HepG2 (cell line): ENCODE measurements around the gene SPATA12.
"Not testable (repeated sequence)": the region's sequence is repeated elsewhere in the genome, so short reads cannot be mapped to it uniquely, and the experiment has no call there.

Source experiments
- ARHGAP35 ChIP-seq: sonication (generic); formaldehyde crosslinking; IDR thresholded peaks from 2 replicates; pipeline ENCODE4 v1.9.0; 2022; ENCODE audit warnings: mild to moderate bottlenecking, inconsistent platforms, moderate library complexity, missing genetic modification reagents, borderline replicate concordance
- ATF4 ChIP-seq, 2 experiments: fragments of 450-650 bp in 1 of 2; sonication (generic) in 1 of 2; formaldehyde crosslinking; IDR thresholded peaks; 2 replicates each; pipeline versions ENCODE4 v1.5.0 to v1.8.0; 2020 to 2022; ENCODE audit warnings: mild to moderate bottlenecking in 1 of 2, missing genetic modification reagents in 1 of 2
- CTCF ChIP-seq: sonication (generic); formaldehyde crosslinking; IDR thresholded peaks from 2 replicates; pipeline ENCODE4 v1.5.0; 2020; ENCODE audit warnings: mild to moderate bottlenecking, missing genetic modification reagents, moderate library complexity
- DDIT3 ChIP-seq: sonication (generic); formaldehyde crosslinking; IDR thresholded peaks from 2 replicates; pipeline ENCODE4 v1.4.0; 2020; ENCODE audit warnings: mild to moderate bottlenecking, missing genetic modification reagents
- HNRNPUL1 ChIP-seq: fragments of 200-400 bp; formaldehyde crosslinking; IDR thresholded peaks from 2 replicates; pipeline ENCODE4 v1.6.1; 2017; ENCODE audit warnings: low read depth, mild to moderate bottlenecking, low read length, moderate library complexity
- MEIS2 ChIP-seq: sonication (generic); formaldehyde crosslinking; IDR thresholded peaks from 2 replicates; pipeline ENCODE4 v1.9.0; 2021; ENCODE audit warnings: mild to moderate bottlenecking, missing genetic modification reagents
- MXI1 ChIP-seq: IDR thresholded peaks from 3 replicates; pipeline ENCODE4 v1.6.1; 2012; ENCODE audit warnings: low read depth, low read length, inconsistent platforms, borderline replicate concordance
- MYNN ChIP-seq: sonication (generic); formaldehyde crosslinking; IDR thresholded peaks from 2 replicates; pipeline ENCODE4 v1.4.0; 2020; ENCODE audit warnings: mild to moderate bottlenecking, low read depth, missing genetic modification reagents
- PCBP1 ChIP-seq: fragments of 200-400 bp; formaldehyde crosslinking; IDR thresholded peaks from 2 replicates; pipeline ENCODE4 v1.6.1; 2017; ENCODE audit warnings: mild to moderate bottlenecking, low read depth, low read length, borderline replicate concordance
- POLR2A ChIP-seq, 2 experiments: IDR thresholded peaks; 2 replicates each; pipeline ENCODE4 v1.6.1; 2011; ENCODE audit warnings: low read depth in 2 of 2, low read length in 2 of 2, mild to moderate bottlenecking in 1 of 2, moderate library complexity in 1 of 2; ENCODE audit not compliant: insufficient read depth in 1 of 2
- ZHX1 ChIP-seq: sonication (generic); formaldehyde crosslinking; IDR thresholded peaks from 2 replicates; pipeline ENCODE4 v1.8.1; 2022; ENCODE audit warnings: low read depth, mild to moderate bottlenecking, missing genetic modification reagents
- ZKSCAN1 ChIP-seq: fragments of 150-350 bp; IDR thresholded peaks from 2 replicates; pipeline ENCODE4 v1.6.1; 2014; ENCODE audit warnings: low read length
- ZNF274 ChIP-seq: sonication (generic); formaldehyde crosslinking; IDR thresholded peaks from 2 replicates; pipeline ENCODE4 v1.5.1; 2020; ENCODE audit warnings: mild to moderate bottlenecking, missing genetic modification reagents
- ZNF652 ChIP-seq: IDR thresholded peaks from 2 replicates; pipeline ENCODE4 v1.6.1; 2016; ENCODE audit warnings: low read depth, borderline replicate concordance

- TF ChIP-seq ZHX1; ZNF274 (CRISPR knock-in tag); MXI1; MEIS2; ZKSCAN1; PCBP1; POLR2A (IDR thresholded peaks at IDR 0.05; ENCODE audit: insufficient read depth in 1 of 2, low read depth in 2 of 2, low read length in 2 of 2); ZNF652 (CRISPR knock-in tag); MYNN; ATF4 (CRISPR knock-in tag; IDR thresholded peaks at IDR 0.05); DDIT3 (CRISPR knock-in tag); ARHGAP35; CTCF (CRISPR knock-in tag); HNRNPUL1: not testable (repeated sequence)
Measured at GRCh38 chr3:57083266-57083995, 23.0 kb downstream of the SPATA12 start.
